Measurements from ENCODE around the gene FAM217B.

The FAM217B gene

GRCh38 chr20:59972037-59972801, 32.0 kb downstream of the FAM217B start:
- in situ Hi-C loops (cut with MboI; ENCODE audit: low sequenced_read_pairs): no loop called here

- in situ Hi-C loops (cut with MboI; ENCODE audit: low sequenced_read_pairs): no loop called here
Observed at GRCh38 chr20:59976156-59976782, 36.1 kb downstream of the FAM217B start.

- in situ Hi-C loops (cut with MboI; ENCODE audit: low sequenced_read_pairs): no loop called here
Observed at GRCh38 chr20:59977086-59977485, 36.9 kb downstream of the FAM217B start.

GRCh38 chr20:59983076-59983475, 42.9 kb downstream of the FAM217B start:
- in situ Hi-C loops (cut with MboI; ENCODE audit: low sequenced_read_pairs): no loop called here

GRCh38 chr20:59984541-59984940, 44.4 kb downstream of the FAM217B start:
- in situ Hi-C loops (cut with MboI; ENCODE audit: low sequenced_read_pairs): no loop called here

- in situ Hi-C loops (cut with MboI; ENCODE audit: low sequenced_read_pairs): no loop called here
Observed at GRCh38 chr20:59985164-59985563, 45.0 kb downstream of the FAM217B start.

- in situ Hi-C loops (cut with MboI; ENCODE audit: low sequenced_read_pairs): no loop called here
Observed at GRCh38 chr20:59985864-59986263, 45.7 kb downstream of the FAM217B start.

GRCh38 chr20:59987135-59987534, 46.9 kb downstream of the FAM217B start:
- in situ Hi-C loops (cut with MboI; ENCODE audit: low sequenced_read_pairs): no loop called here

GRCh38 chr20:59988141-59988540, 48.0 kb downstream of the FAM217B start:
- in situ Hi-C loops (cut with MboI; ENCODE audit: low sequenced_read_pairs): no loop called here

- in situ Hi-C loops (cut with MboI; ENCODE audit: low sequenced_read_pairs): no loop called here
Observed at GRCh38 chr20:59992526-59993084, 52.4 kb downstream of the FAM217B start.

- in situ Hi-C loops (cut with MboI; ENCODE audit: low sequenced_read_pairs): no loop called here
Observed at GRCh38 chr20:59993736-59994430, 53.7 kb downstream of the FAM217B start.

- in situ Hi-C loops (cut with MboI; ENCODE audit: low sequenced_read_pairs): no loop called here
Observed at GRCh38 chr20:59994697-59995122, 54.5 kb downstream of the FAM217B start.

GRCh38 chr20:59996108-59996507, 55.9 kb downstream of the FAM217B start:
- in situ Hi-C loops (cut with MboI; ENCODE audit: low sequenced_read_pairs): no loop called here

GRCh38 chr20:59997896-59998295, 57.7 kb downstream of the FAM217B start:
- in situ Hi-C loops (cut with MboI; ENCODE audit: low sequenced_read_pairs): no loop called here
